ENCODE measurements around the gene NR6A1. TPM values are rescaled to one million over a fixed set of nuclear protein-coding genes. Genes with fewer than 3 reads are reported as not detected.

The NR6A1 gene
- polyA plus RNA-seq, 1 donor from 2014 or later, result 4.3 TPM

GRCh38 chr9:124595743-124596142 is 175.4 kb downstream of the NR6A1 start:
- Histone ChIP-seq H4K20me1 (ENCODE audit: insufficient read depth) (no peaks in the 10 kb centered on the region), H3K9me3 (ENCODE audit: low read length) (no peaks in the 10 kb centered on the region), H3K9ac (ENCODE audit: low read length) (no peak overlapping the region), H3K9me2 (ENCODE audit: insufficient read depth, low read length) (no peaks in the 10 kb centered on the region), H3K4me3 (ENCODE audit: low read length) (no peak overlapping the region), H3K36me3 (ENCODE audit: insufficient read depth, low read length) (no peaks in the 10 kb centered on the region), H3K27me3 (ENCODE audit: insufficient read depth, low read depth, low read length) (no peaks in the 10 kb centered on the region), H3F3A (ENCODE audit: insufficient read depth, low read length, poor library complexity, severe bottlenecking) (no peaks in the 10 kb centered on the region), H2AFZ (ENCODE audit: low read depth, low read length) (no peak overlapping the region), H3K27ac (ENCODE audit: low read length) (no peak overlapping the region), H3K4me2 (ENCODE audit: low read length) (no peak overlapping the region), H3K79me2 (replicated peaks; ENCODE audit: insufficient read depth, low read length) (peaks cover 2% of the 10 kb centered on the region)
- TF ChIP-seq TAF1 (IDR thresholded peaks at IDR 0.05; ENCODE audit: low read depth) (no peak), SMC3 (conservative IDR thresholded peaks at IDR 0.05; ENCODE audit: poor library complexity) (no peak), MXI1 (conservative IDR thresholded peaks at IDR 0.05; ENCODE audit: poor library complexity, severe bottlenecking) (no peak), POLR2AphosphoS5 (IDR thresholded peaks at IDR 0.05) (no peak)

GRCh38 chr9:124594673-124595072 is 176.4 kb downstream of the NR6A1 start:
- Histone ChIP-seq H3K4me3 (ENCODE audit: low read length) (no peak overlapping the region), H3K9me3 (ENCODE audit: low read length) (no peaks in the 10 kb centered on the region), H3F3A (ENCODE audit: insufficient read depth, low read length, poor library complexity, severe bottlenecking) (no peaks in the 10 kb centered on the region), H3K4me2 (ENCODE audit: low read length) (no peak overlapping the region), H3K27me3 (ENCODE audit: insufficient read depth, low read depth, low read length) (no peaks in the 10 kb centered on the region), H4K20me1 (ENCODE audit: insufficient read depth) (no peaks in the 10 kb centered on the region), H2AFZ (ENCODE audit: low read depth, low read length) (no peak overlapping the region), H3K9ac (ENCODE audit: low read length) (no peak overlapping the region), H3K9me2 (ENCODE audit: insufficient read depth, low read length) (no peaks in the 10 kb centered on the region), H3K79me2 (replicated peaks; ENCODE audit: insufficient read depth, low read length) (peaks cover 7% of the 10 kb centered on the region), H3K27ac (ENCODE audit: low read length) (no peak overlapping the region), H3K36me3 (ENCODE audit: insufficient read depth, low read length) (no peaks in the 10 kb centered on the region)
- TF ChIP-seq TAF1 (IDR thresholded peaks at IDR 0.05; ENCODE audit: low read depth) (no peak), RAD21 (conservative IDR thresholded peaks at IDR 0.05) (no peak), EZH2 (IDR thresholded peaks at IDR 0.05; ENCODE audit: borderline replicate concordance, insufficient read depth, low read length, poor library complexity, severe bottlenecking) (no peak), POLR2AphosphoS5 (IDR thresholded peaks at IDR 0.05) (no peak), SMC3 (conservative IDR thresholded peaks at IDR 0.05; ENCODE audit: poor library complexity) (no peak), MXI1 (conservative IDR thresholded peaks at IDR 0.05; ENCODE audit: poor library complexity, severe bottlenecking) (no peak), EP300 (conservative IDR thresholded peaks at IDR 0.05; ENCODE audit: poor library complexity, severe bottlenecking) (no peak)
- TF ChIP-seq, protein P1, sequence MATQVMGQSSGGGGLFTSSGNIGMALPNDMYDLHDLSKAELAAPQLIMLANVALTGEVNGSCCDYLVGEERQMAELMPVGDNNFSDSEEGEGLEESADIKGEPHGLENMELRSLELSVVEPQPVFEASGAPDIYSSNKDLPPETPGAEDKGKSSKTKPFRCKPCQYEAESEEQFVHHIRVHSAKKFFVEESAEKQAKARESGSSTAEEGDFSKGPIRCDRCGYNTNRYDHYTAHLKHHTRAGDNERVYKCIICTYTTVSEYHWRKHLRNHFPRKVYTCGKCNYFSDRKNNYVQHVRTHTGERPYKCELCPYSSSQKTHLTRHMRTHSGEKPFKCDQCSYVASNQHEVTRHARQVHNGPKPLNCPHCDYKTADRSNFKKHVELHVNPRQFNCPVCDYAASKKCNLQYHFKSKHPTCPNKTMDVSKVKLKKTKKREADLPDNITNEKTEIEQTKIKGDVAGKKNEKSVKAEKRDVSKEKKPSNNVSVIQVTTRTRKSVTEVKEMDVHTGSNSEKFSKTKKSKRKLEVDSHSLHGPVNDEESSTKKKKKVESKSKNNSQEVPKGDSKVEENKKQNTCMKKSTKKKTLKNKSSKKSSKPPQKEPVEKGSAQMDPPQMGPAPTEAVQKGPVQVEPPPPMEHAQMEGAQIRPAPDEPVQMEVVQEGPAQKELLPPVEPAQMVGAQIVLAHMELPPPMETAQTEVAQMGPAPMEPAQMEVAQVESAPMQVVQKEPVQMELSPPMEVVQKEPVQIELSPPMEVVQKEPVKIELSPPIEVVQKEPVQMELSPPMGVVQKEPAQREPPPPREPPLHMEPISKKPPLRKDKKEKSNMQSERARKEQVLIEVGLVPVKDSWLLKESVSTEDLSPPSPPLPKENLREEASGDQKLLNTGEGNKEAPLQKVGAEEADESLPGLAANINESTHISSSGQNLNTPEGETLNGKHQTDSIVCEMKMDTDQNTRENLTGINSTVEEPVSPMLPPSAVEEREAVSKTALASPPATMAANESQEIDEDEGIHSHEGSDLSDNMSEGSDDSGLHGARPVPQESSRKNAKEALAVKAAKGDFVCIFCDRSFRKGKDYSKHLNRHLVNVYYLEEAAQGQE (IDR thresholded peaks at IDR 0.05; ENCODE audit: borderline replicate concordance), result no peak
- TF ChIP-seq, protein P2, sequence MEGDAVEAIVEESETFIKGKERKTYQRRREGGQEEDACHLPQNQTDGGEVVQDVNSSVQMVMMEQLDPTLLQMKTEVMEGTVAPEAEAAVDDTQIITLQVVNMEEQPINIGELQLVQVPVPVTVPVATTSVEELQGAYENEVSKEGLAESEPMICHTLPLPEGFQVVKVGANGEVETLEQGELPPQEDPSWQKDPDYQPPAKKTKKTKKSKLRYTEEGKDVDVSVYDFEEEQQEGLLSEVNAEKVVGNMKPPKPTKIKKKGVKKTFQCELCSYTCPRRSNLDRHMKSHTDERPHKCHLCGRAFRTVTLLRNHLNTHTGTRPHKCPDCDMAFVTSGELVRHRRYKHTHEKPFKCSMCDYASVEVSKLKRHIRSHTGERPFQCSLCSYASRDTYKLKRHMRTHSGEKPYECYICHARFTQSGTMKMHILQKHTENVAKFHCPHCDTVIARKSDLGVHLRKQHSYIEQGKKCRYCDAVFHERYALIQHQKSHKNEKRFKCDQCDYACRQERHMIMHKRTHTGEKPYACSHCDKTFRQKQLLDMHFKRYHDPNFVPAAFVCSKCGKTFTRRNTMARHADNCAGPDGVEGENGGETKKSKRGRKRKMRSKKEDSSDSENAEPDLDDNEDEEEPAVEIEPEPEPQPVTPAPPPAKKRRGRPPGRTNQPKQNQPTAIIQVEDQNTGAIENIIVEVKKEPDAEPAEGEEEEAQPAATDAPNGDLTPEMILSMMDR (IDR thresholded peaks at IDR 0.05; ENCODE audit: poor library complexity, severe bottlenecking), result no peak
